Ishikawa (cell line): ENCODE results near the gene PKM.
A peak's percentile ranks its signal among the peaks of the same experiment; 100 is the strongest.

Experiments
- CEBPB ChIP-seq: IDR thresholded peaks from 2 replicates; pipeline ENCODE4 v1.6.1; 2012
- CREB1 ChIP-seq: IDR thresholded peaks from 2 replicates; pipeline ENCODE4 v1.6.1; 2012; ENCODE audit warnings: low read depth
- EGR1 ChIP-seq: IDR thresholded peaks from 2 replicates; pipeline ENCODE4 v1.6.1; 2012
- EP300 ChIP-seq: IDR thresholded peaks from 2 replicates; pipeline ENCODE4 v1.6.1; 2012; ENCODE audit warnings: borderline replicate concordance
- FOXM1 ChIP-seq: IDR thresholded peaks from 2 replicates; pipeline ENCODE4 v1.6.1; 2012; ENCODE audit warnings: low read depth, borderline replicate concordance
- NFIC ChIP-seq: IDR thresholded peaks from 2 replicates; pipeline ENCODE4 v1.6.1; 2012
- RAD21 ChIP-seq: IDR thresholded peaks from 2 replicates; pipeline ENCODE4 v1.6.1; 2012; ENCODE audit warnings: low read depth
- REST ChIP-seq: IDR thresholded peaks from 2 replicates; pipeline ENCODE4 v1.6.1; 2012; ENCODE audit warnings: low read depth, mild to moderate bottlenecking
- TAF1 ChIP-seq: IDR thresholded peaks from 2 replicates; pipeline ENCODE4 v1.6.1; 2012; ENCODE audit warnings: low read depth, mild to moderate bottlenecking
- TCF12 ChIP-seq: IDR thresholded peaks from 2 replicates; pipeline ENCODE4 v1.6.1; 2012; ENCODE audit warnings: low read depth
- TEAD4 ChIP-seq: IDR thresholded peaks from 2 replicates; pipeline ENCODE4 v1.6.1; 2012
- USF1 ChIP-seq: IDR thresholded peaks from 2 replicates; pipeline ENCODE4 v1.6.1; 2012
- YY1 ChIP-seq: IDR thresholded peaks from 2 replicates; pipeline ENCODE4 v1.6.1; 2012; ENCODE audit warnings: low read depth
- ZBTB7A ChIP-seq: IDR thresholded peaks from 2 replicates; pipeline ENCODE4 v1.6.1; 2012; ENCODE audit warnings: low read depth
- TF ChIP-seq, protein P1 (sequence below): IDR thresholded peaks from 2 replicates; pipeline ENCODE4 v1.6.1; 2012

The PKM gene

GRCh38 chr15:72216079-72216478, 14.9 kb downstream of the PKM start:
- TF ChIP-seq USF1 (no peak), RAD21 (no peak), REST (no peak), YY1 (no peak), TAF1 (no peak), TEAD4 (no peak), EP300 (no peak), EGR1 (no peak), CREB1 (no peak), NFIC (no peak), CEBPB (no peak), ZBTB7A (no peak), FOXM1 (no peak), TCF12 (no peak)
- TF ChIP-seq, protein P1, sequence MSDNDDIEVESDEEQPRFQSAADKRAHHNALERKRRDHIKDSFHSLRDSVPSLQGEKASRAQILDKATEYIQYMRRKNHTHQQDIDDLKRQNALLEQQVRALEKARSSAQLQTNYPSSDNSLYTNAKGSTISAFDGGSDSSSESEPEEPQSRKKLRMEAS, result no peak

DNA sequence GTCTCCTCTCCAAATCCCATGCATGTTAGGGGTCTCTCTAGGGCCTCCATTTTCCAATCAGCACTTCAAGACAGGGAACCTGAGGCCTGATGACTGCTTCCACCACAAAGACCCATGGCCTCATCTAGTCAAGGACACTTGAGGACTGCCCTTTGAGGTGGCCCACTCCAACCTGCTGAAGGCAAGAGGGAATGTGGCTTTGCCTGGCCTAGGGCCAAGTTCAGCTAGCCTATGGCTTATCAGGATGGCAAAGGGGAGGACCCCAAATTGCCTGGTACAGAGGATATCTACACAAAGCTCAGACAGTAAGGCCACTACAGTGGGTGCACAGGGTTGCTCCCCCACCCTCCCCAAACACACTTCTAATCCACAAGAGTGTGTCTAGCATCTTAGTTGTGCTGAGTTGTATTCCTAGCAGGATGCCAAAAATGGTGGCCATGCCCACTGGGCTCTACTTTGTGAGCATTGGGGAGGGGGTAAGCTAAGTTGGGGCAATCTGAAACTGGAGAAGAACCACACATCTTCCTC, 23.4 kb downstream of the PKM start:
- TF ChIP-seq EGR1, result no peak
- TF ChIP-seq NFIC, result 0 out of 2 replicates have a peak, but pooled peaks have one; percentile 17

GRCh38 chr15:72206677-72207000, 24.4 kb downstream of the PKM start:
- TF ChIP-seq REST, result no peak
- no peak for TF ChIP-seq TEAD4
- no peak for TF ChIP-seq CEBPB
- TF ChIP-seq USF1, result no peak
- TF ChIP-seq, protein P1, result no peak
- no peak for TF ChIP-seq FOXM1
- TF ChIP-seq TAF1, result no peak
- TF ChIP-seq EGR1, result no peak
- TF ChIP-seq TCF12, result no peak
- TF ChIP-seq ZBTB7A, result no peak
- TF ChIP-seq YY1, result no peak
- TF ChIP-seq CREB1, result no peak
- TF ChIP-seq RAD21, result no peak
- TF ChIP-seq EP300, result no peak
- no peak for TF ChIP-seq NFIC

DNA sequence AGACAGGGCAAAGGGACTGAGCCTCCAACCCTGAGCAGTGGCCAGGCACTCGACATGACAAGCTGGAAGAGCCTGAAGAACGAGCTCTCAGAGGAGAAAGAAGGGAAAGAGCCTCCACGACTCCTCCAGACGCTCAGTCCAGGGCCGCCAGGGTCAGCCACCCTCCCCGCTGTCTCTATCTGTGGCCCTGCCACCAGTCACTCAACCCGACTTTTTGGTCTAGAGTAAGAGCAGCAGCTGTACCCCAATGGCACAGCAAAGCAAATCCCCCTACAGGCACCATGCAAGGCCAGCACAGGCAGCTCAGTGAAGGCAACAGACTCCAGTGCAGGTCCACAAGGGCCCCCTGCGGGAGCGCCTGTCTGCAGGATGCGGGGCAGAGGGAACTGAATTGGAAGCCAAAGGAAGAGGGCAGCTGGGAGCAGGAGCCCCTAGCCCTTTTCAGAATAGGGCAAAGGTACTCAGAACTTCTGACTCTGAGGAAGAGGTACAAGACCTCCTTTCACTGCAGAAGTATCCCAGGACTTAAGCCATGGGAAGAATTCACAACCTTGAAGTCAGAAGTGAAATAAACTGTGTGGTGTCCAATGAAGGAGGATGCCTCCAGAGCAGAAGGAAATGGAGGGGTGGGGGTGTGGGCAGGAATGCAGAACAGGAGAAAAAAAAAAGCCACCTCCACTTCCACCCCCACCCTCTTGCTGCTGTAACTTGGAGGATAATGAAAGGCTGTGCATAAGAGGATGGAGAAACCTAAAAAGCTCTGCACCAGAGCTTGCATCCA, 24.9 kb downstream of the PKM start:
- TF ChIP-seq USF1 (no peak), YY1 (no peak), FOXM1 (no peak), EGR1 (no peak), CEBPB (no peak), NFIC (no peak), RAD21 (no peak)
- TF ChIP-seq, protein P1, result no peak

- TF ChIP-seq USF1, result no peak
Measured at GRCh38 chr15:72205273-72205672, 25.7 kb downstream of the PKM start.

- no peak for TF ChIP-seq EP300
- TF ChIP-seq TEAD4, result no peak
- TF ChIP-seq USF1, result no peak
- TF ChIP-seq FOXM1, result no peak
- TF ChIP-seq RAD21, result no peak
- no peak for TF ChIP-seq ZBTB7A
- no peak for TF ChIP-seq TAF1
- TF ChIP-seq YY1, result no peak
Measured at GRCh38 chr15:72203507-72203837, 27.5 kb downstream of the PKM start.
